GM19324 (cell line): ENCODE data around the gene HMMR.
"Not testable (repeated sequence)": the region's sequence is repeated elsewhere in the genome, so short reads cannot be mapped to it uniquely, and the experiment has no call there.

Experiments used
- ATAC-seq: cut with Tn5 transposase; IDR thresholded peaks from one replicate; pipeline ENCODE4 v1.9.1; 2021; ENCODE audit warnings: mild to moderate bottlenecking, moderate library complexity; ENCODE audit not compliant: unreplicated experiment, low FRiP score

HMMR gene

GRCh38 chr5:163460562-163461171 is at the start of gene HMMR:
TSS of gene HMMR (plus strand) at chr5:163460632. CDS start at chr5:163460693, 61 bp downstream.
- ATAC-seq: no peak

- not testable (repeated sequence) for ATAC-seq
These were observed 44.8 kb upstream of the HMMR start for GRCh38 chr5:163415673-163416072.

GRCh38 chr5:163424836-163425235 is 35.6 kb upstream of the HMMR start:
- ATAC-seq: no peak

- not testable (repeated sequence) for ATAC-seq
These were observed 34.3 kb upstream of the HMMR start for GRCh38 chr5:163426128-163426527.

- ATAC-seq: no peak
These were observed 27.9 kb upstream of the HMMR start for GRCh38 chr5:163432544-163432943.

- ATAC-seq: no peak
These were observed 27.2 kb upstream of the HMMR start for GRCh38 chr5:163433271-163433670.

GRCh38 chr5:163434401-163434866 is 26.0 kb upstream of the HMMR start:
- no peak for ATAC-seq

- ATAC-seq: no peak
These were observed 23.9 kb upstream of the HMMR start for GRCh38 chr5:163436515-163436914.

GRCh38 chr5:163437011-163437308 is 23.5 kb upstream of the HMMR start:
- no peak for ATAC-seq

GRCh38 chr5:163437309-163438182 is 22.9 kb upstream of the HMMR start, which contains the start of gene CCNG1:
TSS of gene CCNG1 (plus strand) at chr5:163437595. CDS start at chr5:163439257, 1,662 bp downstream.
- ATAC-seq: peak; percentile 99

- no peak for ATAC-seq
These were observed 21.4 kb upstream of the HMMR start for GRCh38 chr5:163439092-163439425.

- ATAC-seq: no peak
These were observed 19.5 kb upstream of the HMMR start for GRCh38 chr5:163440954-163441353.

GRCh38 chr5:163444526-163444925 is 15.9 kb upstream of the HMMR start:
- ATAC-seq: no peak

GRCh38 chr5:163445345-163445744 is 15.1 kb upstream of the HMMR start:
- no peak for ATAC-seq

GRCh38 chr5:163447191-163447590 is 13.2 kb upstream of the HMMR start:
- no peak for ATAC-seq

- no peak for ATAC-seq
These were observed 12.6 kb upstream of the HMMR start for GRCh38 chr5:163447875-163448274.

GRCh38 chr5:163448491-163448890 is 11.9 kb upstream of the HMMR start:
- no peak for ATAC-seq

GRCh38 chr5:163451489-163451888 is 8.9 kb upstream of the HMMR start:
- no peak for ATAC-seq

GRCh38 chr5:163453705-163454104 is 6.7 kb upstream of the HMMR start:
- no peak for ATAC-seq

- ATAC-seq: not testable (repeated sequence)
These were observed 5.0 kb upstream of the HMMR start for GRCh38 chr5:163455406-163455805.

GRCh38 chr5:163456029-163456589 is 4.3 kb upstream of the HMMR start:
- no peak for ATAC-seq

GRCh38 chr5:163456840-163457239 is 3.6 kb upstream of the HMMR start:
- no peak for ATAC-seq
